ENCODE results near the gene UBAP2.

Gene UBAP2

DNA sequence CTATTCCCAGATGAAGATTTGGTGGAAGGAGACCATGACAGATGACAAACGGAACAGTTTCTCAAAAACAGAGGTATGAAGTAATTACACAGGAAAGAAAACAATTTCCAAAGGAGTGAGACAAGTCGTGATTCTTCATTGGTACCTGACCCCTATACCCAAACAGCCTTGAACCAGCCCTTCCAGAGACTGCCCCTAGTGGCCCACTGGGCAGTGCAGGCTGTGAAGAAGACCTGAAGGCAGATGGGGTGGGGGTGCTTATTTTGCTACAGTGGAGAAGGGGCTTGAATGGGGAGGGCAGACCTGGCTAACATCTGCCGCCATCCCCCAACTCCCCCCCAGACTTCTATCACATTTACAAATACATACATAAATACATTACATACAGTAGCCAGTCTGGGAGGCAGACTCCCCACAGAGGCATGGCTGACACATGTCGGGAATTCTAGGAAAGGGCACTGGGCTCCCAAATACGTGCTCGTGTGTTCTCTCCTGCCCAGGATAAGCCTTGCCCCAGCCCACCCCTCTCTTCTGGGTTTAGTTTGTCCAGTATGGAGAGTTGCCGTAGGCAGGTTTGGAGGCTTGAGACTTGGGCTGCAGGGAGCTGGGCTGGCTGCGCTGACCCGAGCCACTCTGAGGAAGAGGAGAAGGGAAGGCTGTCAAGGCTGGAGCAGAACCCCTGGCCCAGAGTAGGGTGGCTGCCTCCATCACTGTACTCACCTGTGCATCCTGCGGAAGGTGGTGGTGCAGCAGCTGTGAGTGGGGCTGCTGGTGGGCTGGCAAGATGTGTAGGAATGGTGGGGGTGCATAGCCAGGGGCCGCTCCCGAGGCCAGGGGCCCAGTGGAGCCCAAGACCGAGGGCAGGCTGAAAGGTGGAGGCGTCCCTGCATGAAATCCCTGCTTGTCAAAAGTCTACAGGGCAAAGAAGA lies 126.5 kb downstream of the UBAP2 start:
- no peak for DNase-seq

- no peak for DNase-seq
Observed at GRCh38 chr9:33919276-33919897, 129.3 kb downstream of the UBAP2 start.

GRCh38 chr9:33917036-33917435 lies 131.7 kb downstream of the UBAP2 start:
- DNase-seq: no peak

DNA sequence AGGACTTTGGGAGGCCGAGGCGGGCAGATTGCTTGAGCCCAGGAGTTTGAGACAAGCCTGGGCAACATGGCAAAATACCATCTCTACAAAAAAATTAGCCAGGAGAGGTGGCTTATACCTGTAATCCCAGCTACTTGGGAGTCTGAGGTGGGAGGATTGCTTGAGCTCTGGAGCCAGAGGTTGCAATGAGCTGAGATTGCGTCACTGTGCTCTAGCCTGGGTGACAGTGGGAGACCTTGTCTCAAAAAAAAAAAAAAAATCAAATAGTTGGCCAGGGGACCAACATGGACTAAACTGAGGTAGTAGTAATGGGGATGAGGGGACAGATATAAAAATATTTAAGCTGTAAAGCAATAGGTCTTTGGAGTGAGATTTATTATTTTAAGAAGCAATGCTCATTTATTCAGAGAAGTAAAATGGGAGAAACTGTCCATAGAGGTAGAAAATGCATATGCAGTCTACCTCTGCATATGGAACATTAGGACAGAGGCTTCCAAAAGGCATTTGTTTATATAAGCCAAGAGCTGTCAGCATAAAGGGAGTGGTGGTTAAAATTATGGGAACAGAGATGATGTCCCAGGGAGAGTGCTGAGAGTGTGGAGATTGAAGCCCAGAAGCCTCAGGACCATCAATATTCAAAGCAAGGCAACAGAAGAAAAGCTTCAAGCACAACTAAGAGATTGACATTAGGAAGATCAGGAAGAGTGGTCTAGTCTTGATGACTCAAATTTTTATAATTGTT lies 133.6 kb downstream of the UBAP2 start:
- no peak for DNase-seq

GRCh38 chr9:33913541-33913940 lies 135.1 kb downstream of the UBAP2 start:
- DNase-seq: no peak

DNA sequence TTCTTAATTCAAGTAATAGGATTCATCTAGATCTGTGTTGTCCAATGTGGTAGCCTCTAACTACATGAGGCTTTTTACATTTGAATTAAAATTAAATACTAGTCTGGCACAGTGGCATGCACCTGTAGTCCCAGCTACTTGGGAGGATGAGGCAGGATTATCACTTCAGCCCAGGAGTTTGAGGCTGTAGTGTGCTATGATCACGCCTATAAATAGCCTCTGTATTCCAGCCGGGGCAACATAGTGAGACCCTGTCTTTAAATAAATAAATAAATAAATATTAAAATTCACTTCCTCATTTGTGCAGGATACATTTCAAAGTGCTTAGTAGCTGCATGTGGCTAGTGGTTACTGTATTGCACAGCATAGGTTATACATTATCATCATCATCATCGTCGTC lies 139.9 kb downstream of the UBAP2 start:
- DNase-seq: no peak

GRCh38 chr9:33908114-33908513 lies 140.6 kb downstream of the UBAP2 start:
- no peak for DNase-seq

DNA sequence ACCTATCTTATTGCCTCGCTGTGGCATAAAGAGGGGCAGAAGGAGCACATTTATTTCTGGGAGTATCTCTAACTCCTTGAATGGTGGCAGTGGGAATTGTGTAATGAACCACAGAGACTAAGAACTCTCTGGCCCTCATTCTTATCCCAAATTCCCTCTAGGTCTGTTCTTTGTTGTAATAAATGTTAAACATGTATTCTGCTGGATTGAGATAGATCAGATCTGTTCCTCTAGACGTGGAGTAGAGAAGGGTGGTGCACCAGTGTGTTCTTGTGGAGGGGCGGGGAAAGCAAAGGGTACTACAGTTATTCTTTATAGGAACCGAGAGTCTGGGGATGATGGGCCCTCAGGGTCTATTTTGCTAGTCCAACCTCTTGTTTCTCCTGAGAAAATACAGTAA lies 141.3 kb downstream of the UBAP2 start:
- DNase-seq: no peak

GRCh38 chr9:33906769-33907168 lies 141.9 kb downstream of the UBAP2 start:
- no peak for DNase-seq

DNA sequence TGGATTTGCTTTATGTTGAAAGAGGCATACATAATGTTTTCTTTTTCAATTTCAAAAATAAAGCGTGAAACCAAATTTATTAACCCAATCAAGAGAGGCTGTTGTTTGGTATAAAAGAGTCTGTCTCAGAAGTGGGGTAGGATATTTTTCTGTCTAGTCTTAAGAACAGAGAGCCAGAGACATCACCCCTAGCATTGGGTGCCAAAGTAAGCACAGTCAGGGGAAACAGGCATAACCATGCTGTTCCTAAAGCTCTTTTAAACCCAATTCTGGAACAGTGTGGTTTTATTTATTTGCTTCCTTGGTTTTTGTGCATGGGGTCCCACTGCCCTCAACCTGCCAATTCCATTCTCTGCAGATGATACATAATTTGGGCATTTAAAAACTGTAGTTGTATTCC lies 143.6 kb downstream of the UBAP2 start:
- DNase-seq: no peak

DNA sequence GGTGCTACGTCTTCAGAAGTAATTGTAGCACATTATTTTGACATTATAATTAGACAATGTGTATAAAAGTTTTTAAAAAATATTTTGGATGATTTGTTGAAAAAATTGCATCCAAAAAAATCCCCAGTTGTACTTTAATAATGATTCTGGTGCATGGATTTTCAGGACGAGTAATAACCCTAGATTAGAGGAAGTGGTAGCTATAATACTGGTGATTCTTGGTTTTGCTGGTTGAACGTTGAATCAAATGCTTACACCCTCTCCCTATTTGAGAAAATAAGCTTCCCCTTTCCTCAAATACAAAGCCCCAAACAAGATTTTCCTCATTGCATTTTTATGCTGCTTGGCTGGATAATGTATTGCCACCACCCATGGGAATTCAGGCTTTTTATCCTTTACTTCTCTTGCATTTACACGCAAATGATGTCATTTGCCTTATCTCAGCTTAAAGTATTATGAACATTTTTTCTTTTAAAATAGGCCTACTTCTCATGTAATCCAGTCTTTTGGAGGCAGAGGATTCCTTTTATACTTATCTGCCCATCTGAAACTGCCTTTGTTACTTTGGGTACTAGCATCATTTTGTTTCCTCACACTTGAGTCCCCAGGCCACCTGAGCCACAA lies 145.4 kb downstream of the UBAP2 start:
- no peak for DNase-seq

DNA sequence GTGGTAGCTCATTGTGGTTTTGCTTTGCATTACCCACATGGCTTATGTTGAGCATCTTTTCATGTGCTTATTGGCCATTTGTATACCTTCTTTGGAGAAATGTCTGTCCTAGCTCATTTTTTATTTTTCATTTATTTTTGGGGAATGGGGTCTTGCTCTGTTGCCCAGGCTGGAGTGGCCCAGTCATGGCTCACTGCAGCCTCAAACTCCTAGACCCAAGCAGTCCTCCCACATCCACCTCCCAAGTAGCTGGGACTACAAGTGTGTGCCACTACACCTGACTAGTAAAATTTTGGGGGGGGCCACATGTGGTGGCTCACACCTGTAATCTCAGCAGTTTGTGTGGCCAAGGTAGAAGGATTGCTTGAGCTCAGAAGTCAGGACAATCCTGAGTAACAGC lies 154.4 kb downstream of the UBAP2 start:
- DNase-seq: no peak

DNA sequence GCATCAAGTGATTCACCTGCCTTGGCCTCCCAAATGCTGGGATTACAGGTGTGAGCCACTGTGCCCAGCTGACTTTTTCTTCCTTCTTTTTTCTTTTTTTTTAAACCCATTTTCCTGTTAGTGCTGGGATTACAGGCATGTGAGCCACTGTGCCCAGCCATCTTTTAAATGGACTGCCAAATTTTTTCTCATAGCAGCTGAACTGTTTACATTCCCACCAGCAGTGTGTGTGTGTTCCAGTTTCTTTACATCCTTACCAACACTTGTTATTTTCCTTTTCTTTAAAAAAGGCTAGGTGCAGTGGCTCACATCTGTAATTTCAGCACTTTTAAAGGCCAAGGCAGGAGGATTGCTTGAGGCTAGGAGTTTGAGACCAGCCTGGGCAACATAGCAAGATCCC lies 154.8 kb downstream of the UBAP2 start:
- no peak for DNase-seq

DNA sequence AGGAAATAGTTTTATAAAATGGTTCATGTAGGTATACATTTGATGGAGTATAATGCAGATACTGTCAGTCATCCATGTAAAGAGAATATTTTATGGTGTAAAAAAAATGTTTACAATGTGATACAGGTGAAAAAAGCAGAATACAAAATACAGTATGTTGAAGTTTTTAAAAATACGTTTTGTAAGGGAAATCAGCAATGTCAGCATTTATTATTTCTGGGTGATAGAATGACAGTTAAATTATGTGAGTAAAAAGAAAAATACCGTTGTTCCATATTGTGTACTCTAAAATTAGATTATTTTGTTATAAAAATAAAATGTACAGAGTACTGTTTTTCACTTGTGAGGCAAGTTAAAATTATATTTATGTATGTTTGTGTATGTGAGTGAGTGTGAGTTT lies 162.7 kb downstream of the UBAP2 start:
- no peak for DNase-seq

- DNase-seq: no peak
Observed at GRCh38 chr9:33884856-33885701, 163.6 kb downstream of the UBAP2 start.

DNA sequence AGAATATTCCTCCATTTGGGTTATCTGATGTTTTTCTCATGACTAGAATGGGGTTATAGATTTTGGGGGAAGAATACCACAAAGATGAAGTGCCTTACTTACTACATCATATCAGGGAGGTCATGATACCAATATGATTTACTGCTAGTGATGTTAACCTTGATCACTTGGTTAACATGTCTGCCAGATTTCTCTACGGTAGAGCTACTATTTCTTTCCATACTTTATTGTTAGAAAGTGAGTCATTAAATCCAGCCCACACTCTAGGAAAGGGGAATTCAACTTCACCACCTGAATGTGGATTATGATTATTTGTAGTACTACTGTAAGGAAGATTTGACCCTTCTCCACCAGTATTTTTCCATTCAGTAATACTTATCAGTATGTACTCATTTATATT lies 167.1 kb downstream of the UBAP2 start:
- DNase-seq: no peak

DNA sequence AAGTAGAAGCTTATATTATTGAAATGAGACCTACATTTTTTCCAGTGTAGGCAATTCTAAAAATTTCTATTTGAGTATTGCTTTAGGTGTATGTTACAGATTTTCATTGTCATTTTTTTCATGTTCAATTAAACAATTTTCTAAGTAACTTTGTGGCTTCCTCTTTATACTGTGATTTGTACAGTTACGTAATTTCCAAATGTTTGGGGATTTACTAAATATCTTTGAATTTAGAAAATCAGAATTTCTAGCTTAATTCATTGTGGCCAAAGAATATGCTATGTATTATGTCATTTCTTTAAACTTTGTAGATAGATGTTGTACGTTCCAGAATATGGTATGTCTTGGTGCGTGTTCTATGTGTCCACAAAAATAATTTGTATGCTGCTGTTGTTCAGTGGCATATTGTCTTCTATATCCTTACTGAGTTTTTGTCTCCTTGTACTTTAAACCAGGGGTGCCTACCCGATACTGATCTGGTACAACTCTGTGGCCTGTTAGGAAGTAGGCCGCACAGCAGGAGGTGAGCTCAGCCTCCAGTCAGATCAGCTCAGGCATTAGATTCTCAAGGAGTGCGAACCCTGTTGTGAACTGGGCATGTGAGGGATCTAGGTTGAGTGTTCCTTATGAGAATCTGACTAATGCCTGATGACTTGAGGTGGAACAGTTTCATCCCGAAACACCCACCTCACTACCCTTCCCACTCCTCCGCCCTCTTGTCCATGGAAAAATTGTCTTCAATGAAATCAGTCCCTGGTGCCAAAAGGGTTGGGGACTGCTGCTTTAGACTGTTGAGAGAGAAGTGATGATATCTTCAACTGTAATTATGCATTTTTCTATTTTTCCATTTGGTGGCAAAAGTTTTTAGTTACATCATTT lies 168.2 kb downstream of the UBAP2 start:
- DNase-seq: no peak

- no peak for DNase-seq
Observed at GRCh38 chr9:33878691-33879366, 169.9 kb downstream of the UBAP2 start.

DNA sequence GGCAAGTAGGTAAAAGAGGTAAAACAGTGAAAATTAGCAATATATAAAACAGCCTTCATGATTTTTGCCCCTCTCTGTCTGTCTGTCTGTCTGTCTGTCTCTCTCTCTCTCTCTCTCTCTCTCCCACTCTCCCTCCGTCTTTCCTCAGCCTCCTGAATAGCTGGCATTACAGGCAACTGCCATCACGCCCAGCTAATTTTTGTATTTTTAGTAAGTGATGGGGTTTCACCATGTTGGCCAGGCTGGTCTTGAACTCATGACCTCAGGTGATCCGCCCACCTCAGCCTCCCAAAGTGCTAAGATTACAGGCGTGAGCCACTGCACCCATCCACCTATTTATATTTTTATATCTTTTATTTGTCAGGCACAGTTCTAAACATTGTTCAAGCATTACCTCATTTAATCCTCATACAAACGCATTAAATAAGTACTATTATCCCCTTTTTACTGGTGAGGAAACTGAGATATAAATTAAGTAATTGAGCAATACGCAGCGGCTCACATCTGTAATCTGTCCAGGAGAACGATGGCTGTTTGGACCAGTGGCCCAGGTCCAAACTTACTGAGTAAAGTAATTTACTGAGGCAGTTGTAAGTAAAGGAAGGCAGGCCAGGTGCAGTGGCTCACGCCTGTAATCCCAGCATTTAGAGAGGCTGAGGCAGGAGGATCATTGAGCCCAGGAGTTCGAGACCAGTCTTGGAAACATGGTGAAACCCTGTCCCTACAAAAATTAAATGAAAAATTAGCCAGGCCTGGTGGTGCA lies 170.8 kb downstream of the UBAP2 start:
- DNase-seq: no peak

All from activated CD4-positive, CD25-positive, alpha-beta regulatory T cell (primary cell).